ENCODE measurements around the gene FOXRED2.
"Not testable (repeated sequence)": the region's sequence is repeated elsewhere in the genome, so short reads cannot be mapped to it uniquely, and the experiment has no call there.

FOXRED2 gene

DNA sequence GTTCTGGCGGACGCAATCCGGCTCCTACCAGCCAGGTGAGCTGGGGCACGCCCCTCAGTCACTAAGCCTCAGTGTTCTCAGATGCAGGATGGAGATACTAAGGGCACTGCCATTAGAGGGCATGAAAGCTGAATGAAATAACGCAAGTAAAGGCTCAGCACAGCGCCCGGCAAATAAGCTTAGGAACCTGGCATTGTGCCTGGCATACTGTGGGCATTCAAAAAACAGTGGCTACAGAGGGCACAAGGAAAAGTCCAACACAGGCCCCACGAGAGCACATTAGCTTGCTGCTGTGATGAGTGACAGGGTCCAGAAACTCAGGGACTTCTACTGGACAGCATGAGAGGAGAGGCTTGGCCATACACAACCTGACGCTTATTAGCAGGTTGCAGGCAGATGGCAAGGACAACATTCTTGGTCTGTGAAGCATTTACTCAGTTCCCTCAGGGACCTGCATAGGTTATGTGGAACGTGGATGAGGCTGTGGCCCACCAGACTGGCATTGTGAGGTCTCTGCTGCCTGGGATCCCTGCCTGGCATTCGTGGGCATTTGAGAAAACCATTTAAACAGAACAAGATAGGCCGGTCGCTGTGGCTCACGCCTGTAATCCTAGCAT is 37.6 kb downstream of the FOXRED2 start:
- no peak for DNase-seq (ENCODE audit: low read depth)

GRCh38 chr22:36467946-36468345 is 38.9 kb downstream of the FOXRED2 start:
- DNase-seq (ENCODE audit: low read depth), result no peak

GRCh38 chr22:36467042-36467810 is 39.6 kb downstream of the FOXRED2 start:
- no peak for DNase-seq (ENCODE audit: low read depth)

GRCh38 chr22:36466258-36466657 is 40.6 kb downstream of the FOXRED2 start:
- no peak for DNase-seq (ENCODE audit: low read depth)

- DNase-seq (ENCODE audit: low read depth), result no peak
Observed at GRCh38 chr22:36465232-36466021, 41.4 kb downstream of the FOXRED2 start.

- no peak for DNase-seq (ENCODE audit: low read depth)
Observed at GRCh38 chr22:36464715-36465231, 42.1 kb downstream of the FOXRED2 start.

- no peak for DNase-seq (ENCODE audit: low read depth)
Observed at GRCh38 chr22:36463783-36464184, 43.1 kb downstream of the FOXRED2 start.

- no peak for DNase-seq (ENCODE audit: low read depth)
Observed at GRCh38 chr22:36461665-36462649, 44.9 kb downstream of the FOXRED2 start.

DNA sequence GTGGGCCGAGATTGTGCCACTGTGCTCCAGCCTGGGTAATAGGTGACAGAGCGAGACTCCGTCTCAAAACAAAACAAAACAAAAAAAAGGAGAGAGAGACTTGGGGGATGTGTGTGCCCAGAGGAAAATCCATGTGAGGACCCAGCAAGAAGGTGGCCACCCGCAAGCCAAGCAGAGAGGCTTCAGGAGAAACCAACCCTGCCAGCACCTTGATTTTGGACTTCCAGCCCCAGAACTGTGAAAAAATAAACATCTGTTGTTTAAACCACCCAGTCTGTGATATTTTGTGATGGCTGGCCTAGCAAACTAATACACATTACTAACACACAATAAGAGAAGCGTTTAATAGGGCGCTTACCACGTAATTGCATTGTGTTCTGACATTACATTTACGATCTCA is 46.6 kb downstream of the FOXRED2 start:
- DNase-seq (ENCODE audit: low read depth), result no peak

DNA sequence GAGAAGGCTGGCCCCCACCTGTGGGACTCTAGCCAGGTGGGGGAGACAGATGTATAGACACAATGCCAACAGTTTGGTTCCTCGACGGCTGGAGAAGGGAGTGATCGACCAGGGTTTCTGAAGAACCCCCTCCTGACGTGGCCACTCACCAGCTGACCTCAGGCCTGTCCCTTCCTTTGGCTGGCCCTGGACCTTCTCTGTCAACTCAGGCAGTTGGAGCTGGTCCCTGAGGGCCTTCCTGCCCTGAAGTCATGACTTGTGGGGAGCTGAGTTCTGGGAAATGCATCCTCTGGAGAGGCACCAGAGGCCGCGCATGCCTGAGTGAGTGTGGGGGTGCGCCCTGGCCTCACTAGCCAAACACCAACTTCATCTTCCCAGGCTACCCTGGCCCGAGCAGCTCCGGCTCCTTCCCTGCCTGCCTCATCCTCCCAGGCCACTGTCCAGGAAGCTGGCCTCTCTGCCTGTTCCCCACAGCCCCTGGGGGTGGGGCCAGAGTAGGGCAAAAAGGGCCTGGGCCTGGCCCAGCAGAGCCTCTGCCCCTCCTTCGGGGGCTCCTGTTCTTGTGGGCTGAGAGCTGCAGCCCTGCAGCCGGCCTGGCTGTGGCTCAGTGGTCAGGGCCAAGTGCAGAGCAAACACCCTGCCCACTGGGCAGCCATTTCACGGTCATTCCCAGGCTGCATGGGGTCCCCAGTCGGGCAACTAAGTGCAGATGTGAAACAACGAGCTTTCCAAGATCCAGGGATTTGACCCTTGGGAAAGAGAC is 49.0 kb downstream of the FOXRED2 start:
- no peak for DNase-seq (ENCODE audit: low read depth)

DNA sequence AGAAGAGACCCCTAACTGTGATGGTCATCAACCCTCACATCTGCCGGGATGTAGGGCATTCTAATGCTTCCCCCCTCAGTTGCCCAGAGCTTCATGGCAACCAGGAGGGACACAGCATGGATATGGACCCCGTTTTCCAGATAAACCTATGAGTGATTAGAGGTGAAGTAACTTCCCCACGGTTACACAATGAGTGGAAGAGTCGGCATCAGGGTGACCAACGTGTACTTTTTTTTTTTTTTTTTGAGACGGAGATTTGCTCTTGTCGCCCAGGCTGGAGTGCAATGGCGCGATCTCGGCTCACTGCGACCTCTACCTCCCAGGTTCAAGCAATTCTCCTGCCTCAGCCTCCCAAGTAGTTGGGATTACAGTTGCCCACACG is 50.4 kb downstream of the FOXRED2 start:
- no peak for DNase-seq (ENCODE audit: low read depth)

DNA sequence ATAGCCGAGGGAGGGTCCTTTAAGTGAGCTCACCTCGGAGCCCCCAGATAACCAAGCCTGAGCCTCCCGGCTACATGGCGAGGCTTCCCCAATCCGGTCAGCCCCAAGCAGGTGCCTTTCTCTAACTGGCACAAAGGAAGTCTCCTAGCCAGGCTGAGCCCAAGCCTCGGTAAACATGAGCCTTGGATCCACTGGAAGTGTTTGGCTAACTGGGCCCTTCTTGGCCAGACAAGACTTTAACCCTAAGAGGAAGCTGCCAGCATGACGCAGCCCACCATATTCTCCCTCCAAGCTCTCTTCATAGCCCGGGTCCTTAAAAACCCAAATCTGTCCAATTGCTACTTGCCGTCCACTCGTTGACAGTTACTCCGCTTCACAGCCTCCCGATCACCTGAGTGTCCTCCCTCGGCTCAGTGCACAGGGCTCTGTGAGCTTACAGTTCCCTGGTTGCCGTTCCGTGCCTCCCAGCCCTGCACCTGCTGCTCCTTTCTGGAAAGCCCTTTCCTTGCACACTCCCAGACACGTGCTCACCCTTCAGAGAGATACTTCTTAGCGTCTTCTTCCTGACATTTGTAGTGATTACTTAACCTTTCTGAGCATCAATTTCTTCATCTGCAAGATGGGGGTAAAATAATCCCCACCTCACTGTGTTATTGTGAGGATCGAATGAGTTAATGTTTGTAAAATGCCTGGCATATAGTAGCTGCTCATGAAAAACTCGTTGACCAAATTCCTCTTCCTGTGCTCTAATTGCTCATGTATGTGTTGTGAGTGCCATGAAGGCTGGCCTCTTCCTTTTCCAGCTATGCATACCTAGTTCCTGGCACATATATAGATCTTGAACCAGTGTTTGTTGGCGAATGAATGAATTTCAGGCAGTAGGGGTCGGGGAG is 51.0 kb downstream of the FOXRED2 start:
- no peak for DNase-seq (ENCODE audit: low read depth)

GRCh38 chr22:36454916-36455570 is 51.8 kb downstream of the FOXRED2 start:
- peak; percentile 93 for DNase-seq (ENCODE audit: low read depth)

DNA sequence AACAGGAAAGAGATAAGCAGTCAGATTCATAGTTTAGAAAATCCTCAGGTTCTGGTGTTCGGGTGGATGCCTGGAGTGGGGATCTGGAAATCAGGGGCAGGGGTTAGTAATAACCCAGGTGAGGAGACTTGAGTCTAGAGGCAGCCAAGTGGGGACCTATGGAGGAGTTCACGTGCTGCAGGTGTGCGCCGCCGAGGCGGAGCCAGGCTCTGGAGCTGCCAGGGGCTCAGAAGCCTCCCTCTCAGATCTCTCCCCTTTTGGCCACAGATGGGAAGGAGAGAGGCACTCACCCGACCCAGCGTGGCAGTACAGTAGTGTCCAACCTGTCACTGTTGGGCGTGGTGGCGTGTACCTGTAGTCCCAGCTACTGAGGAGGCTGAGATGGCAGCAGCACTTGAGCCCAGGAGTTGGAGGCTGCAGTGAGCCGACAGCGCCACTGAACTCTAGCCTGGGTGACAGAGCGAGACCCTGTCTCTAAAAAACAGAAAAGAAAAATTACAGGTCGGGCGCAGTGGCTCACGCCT is 52.9 kb downstream of the FOXRED2 start:
- no peak for DNase-seq (ENCODE audit: low read depth)

DNA sequence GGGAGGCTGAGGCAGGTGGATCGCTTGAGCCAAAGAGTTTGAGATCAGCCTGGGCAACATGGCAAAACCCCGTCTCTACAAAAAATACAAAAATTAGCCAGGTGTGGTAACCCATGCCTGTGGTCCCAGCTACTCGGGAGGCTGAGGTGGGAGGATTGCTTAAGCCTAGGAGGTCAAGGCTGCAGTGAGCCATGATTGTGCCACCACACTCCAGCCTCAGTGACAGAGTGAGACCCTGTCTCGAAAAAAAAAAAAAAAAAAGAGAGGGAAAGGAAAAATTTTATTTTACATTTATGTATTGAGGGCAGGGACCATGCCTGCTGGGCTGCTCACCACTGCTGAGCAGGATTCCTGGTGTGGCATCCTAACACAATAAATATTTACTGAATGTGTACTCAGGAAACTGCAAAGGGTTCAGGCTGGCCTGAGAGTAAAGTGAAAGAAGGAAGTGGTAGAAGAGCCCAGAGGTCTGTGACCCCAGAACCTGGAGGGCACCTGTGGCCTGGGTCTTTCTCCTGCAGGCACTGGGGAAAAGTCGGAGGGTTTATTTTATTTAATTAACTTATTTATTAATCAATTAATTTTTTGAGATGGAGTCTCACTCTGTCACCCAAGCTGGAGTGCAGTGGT is 53.7 kb downstream of the FOXRED2 start:
- not testable (repeated sequence) for DNase-seq (ENCODE audit: low read depth)

GRCh38 chr22:36452250-36452977 is 54.4 kb downstream of the FOXRED2 start:
- DNase-seq (ENCODE audit: low read depth), result no peak

DNA sequence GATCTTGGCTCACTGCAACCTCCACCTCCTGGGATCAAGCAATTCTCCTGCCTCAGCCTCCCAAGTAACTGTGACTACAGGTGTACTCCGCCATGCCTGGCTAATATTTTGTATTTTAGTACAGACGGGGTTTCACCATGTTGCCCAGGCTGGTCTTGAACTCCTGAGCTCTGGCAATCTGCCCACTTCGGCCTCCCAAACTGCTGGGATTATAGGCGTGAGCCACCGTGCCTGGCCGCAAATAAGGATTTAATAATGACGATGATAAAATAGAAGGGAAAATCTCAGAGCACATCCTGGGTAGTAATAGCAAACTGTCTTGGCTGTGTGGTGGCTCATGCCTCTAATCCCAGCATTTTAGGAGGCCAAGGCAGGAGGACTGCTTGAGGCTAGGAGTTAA is 55.9 kb downstream of the FOXRED2 start:
- DNase-seq (ENCODE audit: low read depth), result not testable (repeated sequence)
